Activated T-cell treated with anti-CD3 and anti-CD28 coated beads, Interleukin-2, amount 50 U/mL, for 4 hours (primary cell): ENCODE measurements around the gene CEP63. TPM values are rescaled to one million over a fixed set of nuclear protein-coding genes. Genes with fewer than 3 reads are reported as not detected.

ENCODE experiments used
- ATAC-seq, 2 donors: fragments of 200-7000 bp; cut with Tn5 transposase; one replicate each; pipeline ENCODE4 v1.10.0; 2021
- DNase-seq: peaks from one replicate; pipeline ENCODE4 v3.0.0-alpha.2; 2020
- H3K27me3 Mint-ChIP-seq: one replicate; pipeline ENCODE4 v1.8.0; 2021; ENCODE audit warnings: low read depth, mixed read lengths
- H3K36me3 Mint-ChIP-seq: one replicate; pipeline ENCODE4 v1.8.0; 2022; ENCODE audit warnings: mixed read lengths; ENCODE audit not compliant: insufficient read depth
- H3K4me1 Mint-ChIP-seq: one replicate; pipeline ENCODE4 v1.8.0; 2021; ENCODE audit warnings: low read depth, mixed read lengths
- H3K4me3 Mint-ChIP-seq: one replicate; pipeline ENCODE4 v1.8.0; 2021; ENCODE audit warnings: mild to moderate bottlenecking, moderate library complexity, mixed read lengths
- H3K9me3 Mint-ChIP-seq: one replicate; pipeline ENCODE4 v1.8.0; 2021; ENCODE audit warnings: mixed read lengths
- total RNA-seq, 3 donors: library from RNA; stranded (reverse); gene quantifications; one replicate each; pipeline ENCODE4 v1.2.1, GENCODE V29; 2021

The CEP63 gene
- total RNA-seq, 3 donors from 2014 or later, result 15.6 to 18.3 (median 17.6) TPM

GRCh38 chr3:134459562-134459961, 26.3 kb upstream of the CEP63 start:
- Mint-ChIP-seq H3K9me3 (no peaks in the 10 kb centered on the region), H3K27me3 (peaks cover 31% of the 10 kb centered on the region), H3K4me3 (no peak overlapping the region), H3K4me1 (no peaks in the 10 kb centered on the region), H3K36me3 (no peaks in the 10 kb centered on the region)
- ATAC-seq, result no peak
- no peak for DNase-seq

- ATAC-seq (no peak), DNase-seq (no peak)
- Mint-ChIP-seq H3K27me3 (peaks cover 31% of the 10 kb centered on the region), H3K9me3 (no peaks in the 10 kb centered on the region), H3K36me3 (no peaks in the 10 kb centered on the region), H3K4me3 (no peak overlapping the region), H3K4me1 (no peaks in the 10 kb centered on the region)
Measured at GRCh38 chr3:134460965-134461364, 24.9 kb upstream of the CEP63 start.

- H3K4me1 Mint-ChIP-seq, result no peaks in the 10 kb centered on the region
- H3K27me3 Mint-ChIP-seq, result peaks cover 24% of the 10 kb centered on the region
- H3K4me3 Mint-ChIP-seq, result no peak overlapping the region
- DNase-seq (no peak), ATAC-seq (no peak)
- H3K9me3 Mint-ChIP-seq, result no peaks in the 10 kb centered on the region
- H3K36me3 Mint-ChIP-seq, result no peaks in the 10 kb centered on the region
Measured at GRCh38 chr3:134462331-134462941, 23.4 kb upstream of the CEP63 start.

GRCh38 chr3:134463676-134464063, 22.2 kb upstream of the CEP63 start:
- no peak overlapping the region for H3K4me3 Mint-ChIP-seq
- H3K36me3 Mint-ChIP-seq, result no peaks in the 10 kb centered on the region
- H3K9me3 Mint-ChIP-seq, result no peaks in the 10 kb centered on the region
- ATAC-seq (no peak), DNase-seq (no peak)
- peaks cover 20% of the 10 kb centered on the region for H3K27me3 Mint-ChIP-seq
- no peaks in the 10 kb centered on the region for H3K4me1 Mint-ChIP-seq

GRCh38 chr3:134464064-134464688, 21.7 kb upstream of the CEP63 start:
- ATAC-seq (no peak), DNase-seq (no peak)
- Mint-ChIP-seq H3K4me3 (no peak overlapping the region), H3K9me3 (no peaks in the 10 kb centered on the region), H3K27me3 (peaks cover 18% of the 10 kb centered on the region), H3K36me3 (no peaks in the 10 kb centered on the region), H3K4me1 (no peaks in the 10 kb centered on the region)

GRCh38 chr3:134464689-134465365, 21.0 kb upstream of the CEP63 start:
- ATAC-seq (no peak), DNase-seq (no peak)
- no peaks in the 10 kb centered on the region for H3K36me3 Mint-ChIP-seq
- no peaks in the 10 kb centered on the region for H3K4me1 Mint-ChIP-seq
- H3K27me3 Mint-ChIP-seq, result peaks cover 14% of the 10 kb centered on the region
- no peaks in the 10 kb centered on the region for H3K9me3 Mint-ChIP-seq
- no peak overlapping the region for H3K4me3 Mint-ChIP-seq

- no peaks in the 10 kb centered on the region for H3K36me3 Mint-ChIP-seq
- no peak for DNase-seq
- ATAC-seq, result no peak
- H3K9me3 Mint-ChIP-seq, result no peaks in the 10 kb centered on the region
- peaks cover 11% of the 10 kb centered on the region for H3K27me3 Mint-ChIP-seq
- H3K4me1 Mint-ChIP-seq, result no peaks in the 10 kb centered on the region
- H3K4me3 Mint-ChIP-seq, result no peak overlapping the region
Measured at GRCh38 chr3:134466331-134466730, 19.5 kb upstream of the CEP63 start.

GRCh38 chr3:134468519-134468918, 17.3 kb upstream of the CEP63 start:
- Mint-ChIP-seq H3K9me3 (no peaks in the 10 kb centered on the region), H3K27me3 (no peaks in the 10 kb centered on the region), H3K36me3 (peaks cover 4% of the 10 kb centered on the region), H3K4me3 (no peak overlapping the region), H3K4me1 (no peaks in the 10 kb centered on the region)
- DNase-seq (no peak), ATAC-seq (no peak)

- no peak for ATAC-seq
- Mint-ChIP-seq H3K36me3 (peaks cover 4% of the 10 kb centered on the region), H3K4me3 (no peak overlapping the region), H3K9me3 (no peaks in the 10 kb centered on the region), H3K4me1 (no peaks in the 10 kb centered on the region), H3K27me3 (no peaks in the 10 kb centered on the region)
- no peak for DNase-seq
Measured at GRCh38 chr3:134471521-134472193, 14.2 kb upstream of the CEP63 start.

GRCh38 chr3:134472831-134473230, 13.0 kb upstream of the CEP63 start:
- Mint-ChIP-seq H3K9me3 (no peaks in the 10 kb centered on the region), H3K4me1 (no peaks in the 10 kb centered on the region), H3K27me3 (no peaks in the 10 kb centered on the region), H3K4me3 (no peak overlapping the region), H3K36me3 (peaks cover 9% of the 10 kb centered on the region)
- no peak for ATAC-seq
- no peak for DNase-seq

GRCh38 chr3:134473868-134474546, 11.8 kb upstream of the CEP63 start:
- no peaks in the 10 kb centered on the region for H3K27me3 Mint-ChIP-seq
- no peaks in the 10 kb centered on the region for H3K9me3 Mint-ChIP-seq
- ATAC-seq (peak; percentile 65 to 79), DNase-seq (peak; percentile 78)
- H3K4me3 Mint-ChIP-seq, result no peak overlapping the region
- peaks cover 13% of the 10 kb centered on the region for H3K36me3 Mint-ChIP-seq
- no peaks in the 10 kb centered on the region for H3K4me1 Mint-ChIP-seq

- Mint-ChIP-seq H3K27me3 (no peaks in the 10 kb centered on the region), H3K4me1 (no peaks in the 10 kb centered on the region), H3K36me3 (peaks cover 14% of the 10 kb centered on the region), H3K9me3 (no peaks in the 10 kb centered on the region), H3K4me3 (no peak overlapping the region)
- ATAC-seq, result no peak
- no peak for DNase-seq
Measured at GRCh38 chr3:134474956-134475355, 10.9 kb upstream of the CEP63 start.

GRCh38 chr3:134476306-134476705, 9.6 kb upstream of the CEP63 start:
- DNase-seq, result no peak
- ATAC-seq, result no peak
- Mint-ChIP-seq H3K36me3 (peaks cover 22% of the 10 kb centered on the region), H3K9me3 (no peaks in the 10 kb centered on the region), H3K4me3 (no peak overlapping the region), H3K27me3 (no peaks in the 10 kb centered on the region), H3K4me1 (no peaks in the 10 kb centered on the region)

- DNase-seq (no peak), ATAC-seq (no peak)
- no peaks in the 10 kb centered on the region for H3K9me3 Mint-ChIP-seq
- H3K27me3 Mint-ChIP-seq, result no peaks in the 10 kb centered on the region
- H3K36me3 Mint-ChIP-seq, result peaks cover 24% of the 10 kb centered on the region
- no peaks in the 10 kb centered on the region for H3K4me1 Mint-ChIP-seq
- H3K4me3 Mint-ChIP-seq, result no peak overlapping the region
Measured at GRCh38 chr3:134477002-134477401, 8.9 kb upstream of the CEP63 start.
